IPS-NIHi11 (cell line): Measurements from ENCODE around the gene GNG7.
"Not testable (repeated sequence)": the region's sequence is repeated elsewhere in the genome, so short reads cannot be mapped to it uniquely, and the experiment has no call there.

Experiments used
- DNase-seq: peaks from one replicate; pipeline ENCODE4 v3.0.0; 2012; ENCODE audit warnings: mixed read lengths, low spot score

GNG7 gene

DNA sequence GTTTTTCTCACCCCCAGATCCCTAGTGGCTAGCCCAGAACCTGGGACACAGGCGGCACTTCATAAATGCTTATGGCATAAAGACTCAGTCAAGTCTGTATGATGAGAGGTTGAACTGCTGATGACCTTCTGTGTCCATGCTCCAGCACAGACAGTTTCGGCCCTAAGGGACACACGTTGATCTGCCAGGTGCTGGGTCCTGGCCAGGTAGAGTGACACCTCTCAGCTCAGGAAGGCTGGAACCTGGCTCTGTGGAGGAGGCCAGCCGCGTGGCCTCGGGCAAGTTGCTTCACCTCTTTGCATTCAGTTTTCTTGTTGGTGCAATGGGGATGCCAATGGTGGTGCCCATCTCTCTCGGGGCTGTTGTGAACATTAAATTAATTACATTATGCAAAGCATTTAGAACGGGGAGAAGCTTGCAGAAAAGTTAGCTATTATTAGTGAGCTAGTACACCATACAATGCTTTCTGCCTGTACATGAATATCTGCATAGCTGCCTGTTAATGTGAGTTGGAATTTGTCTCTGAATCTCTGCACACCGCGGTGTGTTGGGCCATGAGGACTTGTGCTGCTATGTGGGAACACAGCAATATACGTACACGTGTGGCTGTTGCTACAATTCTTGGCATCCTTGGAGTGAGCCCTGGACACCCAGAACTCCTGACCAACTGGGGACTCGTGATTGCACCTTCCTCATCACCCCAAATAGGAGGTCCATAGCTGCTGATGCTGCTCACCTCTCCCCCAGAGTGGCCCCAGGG, 218.1 kb downstream of the GNG7 start:
- DNase-seq = no peak

DNA sequence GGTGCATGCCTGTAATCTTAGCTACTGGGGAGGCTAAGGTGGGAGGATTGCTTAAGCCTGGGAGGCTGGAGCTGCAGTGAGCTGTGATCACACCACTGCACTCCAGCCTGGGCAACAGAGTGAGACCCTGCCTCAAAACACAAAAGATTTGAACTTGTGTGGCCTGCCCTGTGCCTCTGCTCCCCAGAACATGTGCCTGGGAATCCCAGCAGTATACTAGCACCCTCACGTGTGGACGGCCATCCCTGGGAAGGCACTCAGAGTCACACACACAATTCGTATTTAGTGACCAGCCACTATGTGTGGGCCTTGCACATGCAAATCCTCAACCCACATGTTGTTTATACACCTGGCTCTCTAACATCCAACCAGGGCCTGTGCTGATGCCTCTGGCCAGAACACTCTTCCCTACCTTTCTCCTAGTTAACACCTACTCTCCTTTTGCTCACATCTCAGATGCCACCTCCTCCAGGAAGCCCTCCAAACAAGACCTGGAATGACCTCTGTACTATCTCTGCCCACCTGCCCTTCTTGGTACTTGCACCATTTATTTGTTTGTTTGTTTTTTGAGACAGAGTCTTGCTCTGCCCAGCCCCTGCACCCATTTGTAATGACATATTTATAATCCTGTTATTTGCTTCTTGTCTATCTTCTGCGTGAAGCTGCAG, 218.9 kb downstream of the GNG7 start:
- DNase-seq = no peak

DNA sequence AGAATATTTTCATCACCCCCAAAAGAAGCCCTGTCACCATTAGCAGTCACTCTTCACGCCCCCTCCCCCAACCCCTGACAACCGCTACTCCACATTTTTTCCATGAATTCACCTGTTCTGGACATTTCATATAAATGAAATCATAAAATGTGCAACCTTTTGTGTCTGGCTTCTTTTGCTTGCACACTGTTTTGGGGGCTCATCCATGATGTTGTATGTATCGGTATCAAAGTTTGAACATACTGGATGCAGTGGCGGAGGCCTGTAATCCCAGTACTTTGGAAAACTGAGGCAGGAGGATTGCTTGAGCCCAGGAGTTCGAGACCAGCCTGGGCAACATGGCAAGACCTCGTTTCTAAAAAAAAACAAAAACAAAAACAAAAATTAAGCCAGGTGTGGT, 219.4 kb downstream of the GNG7 start:
- no peak for DNase-seq

DNA sequence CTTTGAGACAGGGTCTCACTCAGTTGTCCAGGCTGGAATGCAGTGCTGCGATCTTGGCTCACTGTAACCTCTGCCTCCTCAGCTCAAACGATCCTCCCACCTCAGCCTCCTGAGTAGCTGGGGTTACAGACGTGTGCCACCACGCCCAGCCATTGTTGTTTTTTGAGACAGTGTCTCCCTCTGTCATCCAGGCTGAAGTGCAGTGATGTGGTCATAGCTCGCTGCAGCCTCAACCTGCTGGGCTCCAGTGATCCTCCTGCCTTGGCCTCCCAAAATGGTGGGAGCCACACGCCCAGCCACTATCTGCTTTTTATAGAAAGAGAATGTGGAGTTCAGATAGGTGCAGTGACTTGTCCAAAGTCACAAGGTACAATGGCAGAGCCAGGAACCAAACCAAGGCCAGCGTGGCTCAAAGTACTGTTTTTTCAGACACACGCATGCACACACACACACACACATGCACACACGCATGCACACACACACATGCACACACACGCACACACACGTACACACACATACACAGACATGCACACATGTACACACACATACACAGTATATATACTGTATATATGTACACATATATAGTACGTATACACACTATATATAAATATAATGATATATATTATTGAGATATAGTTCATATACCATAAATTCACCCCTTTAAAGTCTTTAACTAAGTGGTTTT, 220.0 kb downstream of the GNG7 start:
- no peak for DNase-seq

DNA sequence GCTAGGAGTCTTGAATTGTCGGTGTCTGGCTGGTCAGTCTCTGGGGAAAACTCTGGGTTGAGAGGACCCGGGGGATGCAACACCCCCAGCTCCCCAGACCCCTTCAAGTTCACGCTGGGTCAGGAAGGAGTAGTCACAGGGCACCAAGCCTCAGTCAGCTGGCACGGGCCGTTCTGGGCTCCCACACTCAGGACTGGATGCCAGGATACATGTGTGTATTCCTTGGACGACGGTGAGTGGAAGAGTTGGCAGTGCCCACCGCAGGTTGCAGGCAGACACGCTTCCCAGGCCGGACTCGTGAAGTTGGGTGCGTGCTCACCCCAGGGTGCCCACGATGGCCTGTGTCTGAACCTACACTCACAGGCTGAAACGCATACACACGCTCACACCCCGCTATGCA, 221.0 kb downstream of the GNG7 start:
- DNase-seq = no peak

GRCh38 chr19:2479556-2480194, 222.8 kb downstream of the GNG7 start:
- DNase-seq = no peak

DNA sequence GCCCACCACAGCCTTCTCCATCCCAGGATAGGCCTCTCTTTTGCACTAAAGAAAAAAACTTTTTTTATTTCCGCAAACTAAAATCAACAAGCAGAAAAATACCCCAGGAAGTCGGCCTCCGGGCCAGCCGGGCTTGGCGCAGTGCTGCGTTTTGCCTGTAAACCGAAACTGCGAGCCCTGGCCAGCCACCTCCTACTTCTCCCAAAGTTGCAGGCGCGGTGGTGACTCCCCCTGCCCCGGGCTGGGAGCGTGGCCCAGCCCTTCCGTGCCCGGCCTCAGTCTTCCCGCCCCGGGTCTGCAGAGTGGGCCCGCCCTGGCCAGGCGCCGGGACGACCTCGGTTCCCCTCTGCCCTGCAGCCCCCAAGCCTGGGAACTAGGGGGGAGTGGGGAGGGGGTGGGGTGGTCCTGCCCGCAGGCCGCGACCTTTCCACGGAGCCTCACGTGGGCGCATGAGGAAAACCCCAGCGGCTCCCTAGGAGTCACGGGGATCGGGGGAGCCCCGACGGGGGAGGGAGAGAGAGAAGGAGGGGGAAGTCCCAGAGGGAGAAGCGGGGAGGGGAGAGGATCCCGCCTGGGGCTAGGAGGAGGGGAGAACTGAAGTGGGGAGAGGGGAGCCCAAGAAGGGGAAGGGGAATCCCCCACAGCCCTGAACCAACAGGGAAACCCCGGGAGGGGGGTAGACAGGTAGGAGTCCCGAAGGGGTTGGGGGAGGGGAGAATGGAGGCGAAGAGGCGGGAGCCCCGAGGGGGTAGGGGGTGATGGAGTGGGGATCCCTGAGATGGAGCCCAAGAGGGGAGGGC, 223.5 kb downstream of the GNG7 start:
- peak; percentile 53 for DNase-seq

GRCh38 chr19:2478278-2478755, 224.2 kb downstream of the GNG7 start:
- DNase-seq = no peak

GRCh38 chr19:2477732-2478191, 224.7 kb downstream of the GNG7 start:
- DNase-seq = no peak

GRCh38 chr19:2477141-2477710, 225.3 kb downstream of the GNG7 start:
- DNase-seq = no peak

- DNase-seq = no peak
Observed at GRCh38 chr19:2476451-2477140, 225.9 kb downstream of the GNG7 start.

- peak; percentile 96 for DNase-seq
Observed at GRCh38 chr19:2475702-2476450, 226.6 kb downstream of the GNG7 start, which contains the start of gene GADD45B. GADD45B (plus strand) TSS chr19:2476127; CDS start chr19:2476359, 232 bp downstream.

GRCh38 chr19:2475018-2475701, 227.3 kb downstream of the GNG7 start:
- peak; percentile 35 for DNase-seq

GRCh38 chr19:2474232-2475017, 228.1 kb downstream of the GNG7 start:
- DNase-seq = peak; percentile 87

GRCh38 chr19:2469915-2470200, 232.6 kb downstream of the GNG7 start:
- DNase-seq = not testable (repeated sequence)

DNA sequence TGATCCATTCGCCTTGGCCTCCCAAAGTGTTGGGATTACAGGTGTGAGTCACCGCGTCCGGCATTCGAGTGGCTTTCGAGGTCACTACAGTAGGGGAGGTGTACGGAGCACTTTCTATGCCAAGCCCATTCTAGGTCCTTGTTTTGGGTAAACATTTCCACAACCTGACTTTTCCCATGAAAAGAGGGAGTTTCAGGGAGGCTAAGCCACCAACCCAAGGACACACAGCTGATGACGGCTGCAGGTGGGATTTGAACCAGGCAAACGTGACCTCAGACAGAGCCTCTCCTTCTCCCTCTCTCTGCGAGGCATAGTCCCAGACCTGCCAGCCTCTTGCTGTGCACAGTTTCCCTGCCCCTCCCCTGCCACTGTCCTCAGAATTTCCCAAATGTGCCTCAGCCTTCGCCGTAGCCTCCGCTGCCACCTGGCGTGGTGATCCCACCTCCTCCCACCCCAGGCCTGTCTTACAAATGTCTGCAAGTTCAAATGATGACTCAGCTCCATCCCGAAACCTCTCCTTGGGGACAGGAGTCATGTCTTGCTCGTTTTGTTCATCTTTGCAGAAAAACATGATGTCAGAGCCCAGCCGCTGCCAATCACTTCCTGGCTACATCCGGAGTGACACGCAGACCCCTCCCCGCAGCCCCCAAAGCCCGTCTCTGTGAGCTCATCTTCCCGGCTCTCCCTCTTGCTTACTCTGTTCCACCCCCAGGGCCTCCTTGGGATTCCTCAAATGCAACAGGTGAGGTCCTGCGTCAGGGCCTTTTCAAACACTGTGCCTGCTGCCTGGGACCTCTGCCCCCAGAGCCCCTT, 233.2 kb downstream of the GNG7 start:
- DNase-seq = peak; percentile 26

GRCh38 chr19:2468596-2468995, 233.9 kb downstream of the GNG7 start:
- no peak for DNase-seq

- DNase-seq = no peak
Observed at GRCh38 chr19:2464389-2464788, 238.1 kb downstream of the GNG7 start.
